H9 (cell line): Measurements from ENCODE around the gene ADGRG2. TPM values are rescaled to one million over a fixed set of nuclear protein-coding genes. Genes with fewer than 3 reads are reported as not detected.

ENCODE experiments used
- DNase-seq: peaks from one replicate; pipeline ENCODE4 v3.0.0-alpha.2; 2017
- H2AFZ ChIP-seq: one replicate; pipeline ENCODE4 v1.6.1; 2013; ENCODE audit warnings: mild to moderate bottlenecking, low read length, control low read depth, moderate library complexity
- H2AK5ac ChIP-seq: 2 replicates; pipeline ENCODE4 v1.6.1; 2013; ENCODE audit warnings: low read length, control low read depth, mixed read lengths; ENCODE audit not compliant: insufficient read length
- H2BK120ac ChIP-seq: one replicate; pipeline ENCODE4 v1.6.1; 2013; ENCODE audit warnings: low read depth, mild to moderate bottlenecking, low read length, control low read depth, inconsistent platforms; ENCODE audit not compliant: poor library complexity, severe bottlenecking
- H2BK12ac ChIP-seq: 2 replicates; pipeline ENCODE4 v1.6.1; 2013; ENCODE audit warnings: low read length, control low read depth, mixed read lengths, low read depth; ENCODE audit not compliant: insufficient read length
- H2BK15ac ChIP-seq: 2 replicates; pipeline ENCODE4 v1.6.1; 2013; ENCODE audit warnings: low read depth, low read length, control low read depth
- H2BK20ac ChIP-seq: one replicate; pipeline ENCODE4 v1.6.1; 2013; ENCODE audit warnings: low read depth, mild to moderate bottlenecking, low read length, control low read depth, inconsistent platforms; ENCODE audit not compliant: poor library complexity, severe bottlenecking
- H2BK5ac ChIP-seq: 2 replicates; pipeline ENCODE4 v1.6.1; 2013; ENCODE audit warnings: low read length, control low read depth, mixed read lengths; ENCODE audit not compliant: insufficient read length
- H3K14ac ChIP-seq: 2 replicates; pipeline ENCODE4 v1.6.1; 2013; ENCODE audit warnings: low read length, control low read depth; ENCODE audit not compliant: insufficient read depth
- H3K18ac ChIP-seq: 2 replicates; pipeline ENCODE4 v1.6.1; 2013; ENCODE audit warnings: low read depth, mild to moderate bottlenecking, mixed read lengths, low read length, control low read depth; ENCODE audit not compliant: insufficient read length
- H3K23ac ChIP-seq: 2 replicates; pipeline ENCODE4 v1.6.1; 2013; ENCODE audit warnings: low read length, control low read depth, mixed read lengths, low read depth; ENCODE audit not compliant: insufficient read length
- H3K23me2 ChIP-seq: 2 replicates; pipeline ENCODE4 v1.6.1; 2013; ENCODE audit warnings: low read depth, mild to moderate bottlenecking, mixed read lengths, low read length, control low read depth; ENCODE audit not compliant: insufficient read length, poor library complexity, severe bottlenecking
- H3K27ac ChIP-seq: 2 replicates; pipeline ENCODE4 v1.5.1; 2013; ENCODE audit warnings: low read length, control low read depth, mixed read lengths, low read depth; ENCODE audit not compliant: insufficient read length
- H3K27me3 ChIP-seq: 2 replicates; pipeline ENCODE4 v1.6.1; 2013; ENCODE audit warnings: low read length, control low read depth, inconsistent platforms; ENCODE audit not compliant: insufficient read depth
- H3K4ac ChIP-seq: 2 replicates; pipeline ENCODE4 v1.6.1; 2013; ENCODE audit warnings: low read depth, mild to moderate bottlenecking, control low read depth, inconsistent platforms, low read length, moderate library complexity
- H3K4me1 ChIP-seq: 2 replicates; pipeline ENCODE4 v1.6.1; 2013; ENCODE audit warnings: low read length, control low read depth, inconsistent platforms; ENCODE audit not compliant: insufficient read depth
- H3K4me2 ChIP-seq: 2 replicates; pipeline ENCODE4 v1.6.1; 2013; ENCODE audit warnings: low read length, control low read depth, mixed read lengths; ENCODE audit not compliant: insufficient read length, insufficient read depth
- H3K56ac ChIP-seq: 2 replicates; pipeline ENCODE4 v1.6.1; 2013; ENCODE audit warnings: low read depth, mild to moderate bottlenecking, mixed read lengths, low read length, control low read depth; ENCODE audit not compliant: insufficient read length
- H3K79me1 ChIP-seq: 2 replicates; pipeline ENCODE4 v1.6.1; 2013; ENCODE audit warnings: low read depth, mild to moderate bottlenecking, moderate library complexity, low read length, control low read depth, inconsistent platforms; ENCODE audit not compliant: insufficient read depth, poor library complexity, severe bottlenecking
- H3K79me2 ChIP-seq: 2 replicates; pipeline ENCODE4 v1.6.1; 2013; ENCODE audit warnings: low read length, control low read depth, inconsistent platforms; ENCODE audit not compliant: insufficient read depth
- H3K9ac ChIP-seq: 2 replicates; pipeline ENCODE4 v1.6.1; 2013; ENCODE audit warnings: low read length, control low read depth, mixed read lengths; ENCODE audit not compliant: insufficient read length; ENCODE audit errors: extremely low read depth
- H3K9me3 ChIP-seq: one replicate; pipeline ENCODE4 v1.6.1; 2013; ENCODE audit warnings: low read depth, low read length, inconsistent platforms; ENCODE audit not compliant: control insufficient read depth
- H3T11ph ChIP-seq: one replicate; pipeline ENCODE4 v1.6.1; 2013; ENCODE audit warnings: mild to moderate bottlenecking, low read length, control low read depth, inconsistent platforms
- H4K20me1 ChIP-seq: one replicate; pipeline ENCODE4 v1.6.1; 2013; ENCODE audit not compliant: control insufficient read depth, insufficient read length, insufficient read depth
- H4K5ac ChIP-seq: 2 replicates; pipeline ENCODE4 v1.6.1; 2013; ENCODE audit warnings: low read depth, mild to moderate bottlenecking, mixed read lengths, low read length, control low read depth; ENCODE audit not compliant: insufficient read length
- H4K8ac ChIP-seq: replicated peaks from 2 replicates; pipeline ENCODE4 v1.6.1; 2013; ENCODE audit warnings: low read length, control low read depth, mixed read lengths, low read depth; ENCODE audit not compliant: insufficient read length
- H4K91ac ChIP-seq: 2 replicates; pipeline ENCODE4 v1.6.1; 2013; ENCODE audit warnings: low read depth, mild to moderate bottlenecking, moderate library complexity, mixed read lengths, low read length, control low read depth; ENCODE audit not compliant: insufficient read length
- H3K27ac Mint-ChIP-seq, 3 experiments: 2 replicates in 2 of 3; 3 replicates in 1 of 3; pipeline ENCODE4 v1.8.0; 2020 to 2021; ENCODE audit warnings: mixed read lengths in 3 of 3, mild to moderate bottlenecking in 1 of 3, moderate library complexity in 1 of 3
- H3K27me3 Mint-ChIP-seq: 2 replicates; pipeline ENCODE4 v1.8.0; 2021; ENCODE audit warnings: low read depth, mild to moderate bottlenecking, moderate library complexity, mixed read lengths
- H3K36me3 Mint-ChIP-seq, 3 experiments: 2 replicates in 2 of 3; 3 replicates in 1 of 3; pipeline ENCODE4 v1.8.0; 2020 to 2021; ENCODE audit warnings: low read depth in 3 of 3, mixed read lengths in 3 of 3; ENCODE audit not compliant: insufficient read depth in 1 of 3
- H3K4me1 Mint-ChIP-seq, 2 experiments: 2 replicates each; pipeline ENCODE4 v1.8.0; 2020; ENCODE audit warnings: mixed read lengths in 2 of 2
- H3K4me3 Mint-ChIP-seq, 2 experiments: 2 replicates in 1 of 2; 3 replicates in 1 of 2; pipeline ENCODE4 v1.8.0; 2020 to 2021; ENCODE audit warnings: mild to moderate bottlenecking in 2 of 2, mixed read lengths in 2 of 2, moderate library complexity in 1 of 2
- H3K9me3 Mint-ChIP-seq, 2 experiments: 2 replicates in 1 of 2; 3 replicates in 1 of 2; pipeline ENCODE4 v1.8.0; 2020; ENCODE audit warnings: mild to moderate bottlenecking in 2 of 2, mixed read lengths in 2 of 2, moderate library complexity in 1 of 2
- WGBS: extraction: QIAGEN DNeasy Blood & Tissue Kit; methylation state at CpG from one replicate; pipeline ENCODE4 v1.1.7; 2013; ENCODE audit warnings: missing lambda C conversion rate, low lambda C conversion rate, mixed read lengths; ENCODE audit not compliant: insufficient read length; ENCODE audit errors: extremely low coverage; 5-methylcytosine and 5-hydroxymethylcytosine counted together
- total RNA-seq: library from RNA; stranded (reverse); gene quantifications from 2 replicates; pipeline ENCODE4 v1.2.1, GENCODE V29; 2021
- TF ChIP-seq, protein P1 (sequence below): fragments of 200-600 bp; sonication (generic); conservative IDR thresholded peaks from 3 replicates; pipeline ENCODE4 v1.8.0; 2021; ENCODE audit warnings: antibody characterized with exemption, mild to moderate bottlenecking

ADGRG2 gene
- total RNA-seq, 1 experiment from 2014 or later = 6.8 TPM

DNA sequence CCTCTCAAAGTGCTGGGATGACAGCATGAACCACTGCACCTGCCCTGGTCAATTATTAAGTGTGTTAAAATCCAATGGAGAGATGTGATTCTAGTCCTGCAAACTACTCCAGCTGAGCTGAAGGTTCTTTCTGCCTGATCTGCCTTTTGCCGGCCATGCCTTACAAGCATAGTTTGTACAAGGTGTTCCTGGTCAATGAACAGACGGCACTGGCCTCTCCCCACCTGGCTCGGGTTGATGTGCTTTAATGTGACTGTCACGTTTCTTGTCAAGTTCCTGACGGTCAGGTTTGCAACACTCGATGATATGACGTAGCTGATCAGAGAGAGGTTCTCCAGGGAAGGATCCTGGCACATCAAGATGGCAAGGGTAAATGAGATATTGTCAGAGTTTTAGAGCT is 115.3 kb downstream of the ADGRG2 start:
- Histone ChIP-seq H3K56ac (no peak overlapping the region), H3K4ac (no peak overlapping the region), H4K5ac (no peak overlapping the region), H3K23me2 (no peaks in the 10 kb centered on the region), H3K27me3 (no peaks in the 10 kb centered on the region), H2BK120ac (no peak overlapping the region), H3K9me3 (peaks cover 38% of the 10 kb centered on the region), H3K79me1 (no peaks in the 10 kb centered on the region), H3K4me1 (no peaks in the 10 kb centered on the region), H4K91ac (no peak overlapping the region), H4K20me1 (no peaks in the 10 kb centered on the region), H3T11ph (no peak overlapping the region), H2BK15ac (no peak overlapping the region), H2BK5ac (no peak overlapping the region), H3K9ac (no peak overlapping the region), H3K18ac (no peak overlapping the region), H3K27ac (no peak overlapping the region), H2BK20ac (no peak overlapping the region), H2BK12ac (no peak overlapping the region), H3K79me2 (no peaks in the 10 kb centered on the region), H2AK5ac (no peak overlapping the region), H3K14ac (no peak overlapping the region), H3K4me2 (no peak overlapping the region), H3K23ac (no peak overlapping the region), H2AFZ (no peak overlapping the region), H4K8ac (no peak overlapping the region)
- Mint-ChIP-seq H3K27ac (no peak overlapping the region), H3K36me3 (peaks cover 5 to 30% (median 12%) of the 10 kb centered on the region in 3 experiments), H3K9me3 (peaks cover 56 to 65% of the 10 kb centered on the region in 2 experiments), H3K27me3 (no peaks in the 10 kb centered on the region; the same call in 1 of the 2 replicates), H3K4me1 (no peaks in the 10 kb centered on the region), H3K4me3 (no peak overlapping the region)
- no peak for DNase-seq
- TF ChIP-seq, protein P1, sequence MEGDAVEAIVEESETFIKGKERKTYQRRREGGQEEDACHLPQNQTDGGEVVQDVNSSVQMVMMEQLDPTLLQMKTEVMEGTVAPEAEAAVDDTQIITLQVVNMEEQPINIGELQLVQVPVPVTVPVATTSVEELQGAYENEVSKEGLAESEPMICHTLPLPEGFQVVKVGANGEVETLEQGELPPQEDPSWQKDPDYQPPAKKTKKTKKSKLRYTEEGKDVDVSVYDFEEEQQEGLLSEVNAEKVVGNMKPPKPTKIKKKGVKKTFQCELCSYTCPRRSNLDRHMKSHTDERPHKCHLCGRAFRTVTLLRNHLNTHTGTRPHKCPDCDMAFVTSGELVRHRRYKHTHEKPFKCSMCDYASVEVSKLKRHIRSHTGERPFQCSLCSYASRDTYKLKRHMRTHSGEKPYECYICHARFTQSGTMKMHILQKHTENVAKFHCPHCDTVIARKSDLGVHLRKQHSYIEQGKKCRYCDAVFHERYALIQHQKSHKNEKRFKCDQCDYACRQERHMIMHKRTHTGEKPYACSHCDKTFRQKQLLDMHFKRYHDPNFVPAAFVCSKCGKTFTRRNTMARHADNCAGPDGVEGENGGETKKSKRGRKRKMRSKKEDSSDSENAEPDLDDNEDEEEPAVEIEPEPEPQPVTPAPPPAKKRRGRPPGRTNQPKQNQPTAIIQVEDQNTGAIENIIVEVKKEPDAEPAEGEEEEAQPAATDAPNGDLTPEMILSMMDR = no peak
- WGBS = no CpG with 5 or more reads among the region's 7 CpGs
